HL-60/S4 (cell line): ENCODE measurements around the gene ADAMTS17.

Experiments
- in situ Hi-C: fragments of 300-500 bp; cut with MboI; formaldehyde crosslinking; loops from 2 replicates; pipeline ENCODE4 v1.14.3; 2022; ENCODE audit warnings: low sequenced_read_pairs

The ADAMTS17 gene

DNA sequence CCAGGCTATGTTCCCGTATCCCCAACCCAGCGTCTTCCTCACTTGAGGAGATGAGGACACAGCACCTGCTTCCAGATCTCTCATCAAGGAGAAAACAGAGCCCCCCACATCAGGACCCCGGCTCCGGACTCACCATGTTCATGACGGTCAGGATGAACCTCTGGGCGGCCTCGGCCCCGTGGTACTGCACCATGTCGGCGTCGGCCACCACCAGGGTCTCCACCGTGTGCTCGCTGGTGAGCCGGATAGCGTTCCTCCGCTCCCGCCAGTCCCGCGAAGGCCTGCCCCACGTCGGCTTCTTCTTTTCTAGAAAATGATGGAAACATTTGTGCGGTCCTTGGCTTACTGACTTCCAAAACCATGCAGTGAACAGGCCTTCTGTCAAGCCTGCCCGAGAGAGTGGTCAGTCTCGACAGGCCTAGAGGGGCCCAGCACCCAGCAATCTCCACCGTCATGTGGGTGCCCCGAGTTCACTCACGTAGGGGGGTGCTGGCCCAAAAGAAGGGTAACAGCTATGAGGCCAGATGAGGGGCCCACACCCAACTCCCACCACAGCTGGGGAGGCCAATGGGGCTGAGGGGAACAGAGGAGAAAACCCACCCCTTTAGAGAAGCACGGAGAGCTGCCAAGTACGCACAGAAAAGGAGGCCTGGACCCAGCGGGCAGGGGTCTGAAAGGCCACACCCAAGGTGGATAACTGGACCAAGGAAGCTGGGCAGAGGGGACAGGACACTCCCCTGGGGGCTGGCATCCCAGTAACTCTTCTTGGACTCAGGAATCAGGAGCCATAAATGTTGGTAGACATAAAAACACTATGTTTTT is 60.5 kb downstream of the ADAMTS17 start:
- in situ Hi-C loops = no loop called here

DNA sequence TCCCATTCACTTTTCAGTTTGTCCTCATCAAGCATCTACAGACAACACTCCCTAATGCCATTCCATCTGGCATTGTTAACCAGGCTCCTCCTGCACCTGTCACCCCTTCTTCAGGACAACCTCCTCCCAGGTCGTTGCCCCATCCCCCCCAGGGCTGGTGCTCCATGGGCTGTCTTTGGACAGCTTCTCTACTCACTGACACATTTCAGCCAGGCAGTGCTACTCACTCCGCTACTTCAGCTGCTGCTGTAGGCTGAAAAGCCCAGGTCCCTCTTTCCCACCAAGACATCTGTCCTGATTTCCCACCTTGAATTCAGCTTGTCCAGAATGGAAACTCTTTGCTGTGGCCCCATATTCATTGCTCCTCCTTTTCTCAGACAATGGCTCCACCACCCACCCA is 61.9 kb downstream of the ADAMTS17 start:
- in situ Hi-C loops = no loop called here

DNA sequence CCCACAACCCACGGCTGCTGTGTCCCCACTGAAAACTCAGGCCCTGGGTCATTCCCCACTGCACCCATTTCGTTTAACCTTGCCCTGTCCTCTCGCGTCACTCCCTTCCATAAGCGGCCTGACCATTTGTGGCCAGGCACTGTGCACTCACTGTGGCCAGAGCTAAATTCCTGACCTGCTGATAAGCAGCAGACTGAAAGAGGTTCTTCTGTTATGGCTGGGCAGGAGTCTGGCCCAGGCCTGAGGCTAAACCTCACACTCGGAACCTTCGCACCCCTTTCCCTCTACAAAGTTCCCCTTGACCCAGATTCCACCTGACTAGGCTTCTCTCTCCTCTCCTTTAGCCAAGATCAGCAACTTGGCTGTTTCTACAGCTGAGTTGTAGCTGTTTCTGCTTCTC is 62.3 kb downstream of the ADAMTS17 start:
- in situ Hi-C loops = no loop called here

DNA sequence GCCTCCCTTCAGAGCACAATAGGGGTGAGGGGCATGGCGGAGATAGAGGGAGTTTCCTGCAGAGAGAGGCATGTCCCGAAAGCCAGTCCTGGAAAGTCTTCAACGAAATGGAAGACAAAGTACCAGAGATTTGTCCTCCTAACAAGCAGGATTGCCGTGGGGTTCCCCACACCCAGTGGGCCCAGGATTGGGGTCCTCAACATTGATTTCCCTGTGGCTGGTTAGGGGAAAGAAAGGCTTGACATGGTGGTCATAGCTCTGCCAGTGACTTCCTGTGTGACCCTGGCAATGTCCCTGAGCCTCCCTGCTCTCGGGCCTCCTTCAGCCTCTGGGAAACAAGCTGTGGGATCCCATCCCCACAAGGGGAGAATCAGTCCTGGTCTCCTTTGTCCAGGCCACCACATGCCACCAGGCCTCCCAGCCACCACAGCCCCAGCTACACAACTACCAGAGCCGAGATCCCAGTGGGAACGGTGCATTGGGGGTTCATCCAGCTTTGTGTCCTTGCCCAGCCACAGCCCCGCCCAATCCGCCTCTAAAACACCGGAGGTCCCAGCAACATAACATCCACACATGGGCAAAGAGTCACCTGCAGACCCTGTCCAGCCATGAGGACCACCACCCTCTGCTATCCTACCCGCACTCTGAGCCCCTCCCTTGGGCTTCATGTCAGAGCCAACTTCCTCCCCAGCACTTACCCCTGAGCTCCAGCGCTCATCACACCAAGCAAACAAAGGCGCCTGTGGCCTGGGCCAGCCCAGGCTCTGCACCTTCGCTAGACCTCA is 63.0 kb downstream of the ADAMTS17 start:
- in situ Hi-C loops = no loop called here

DNA sequence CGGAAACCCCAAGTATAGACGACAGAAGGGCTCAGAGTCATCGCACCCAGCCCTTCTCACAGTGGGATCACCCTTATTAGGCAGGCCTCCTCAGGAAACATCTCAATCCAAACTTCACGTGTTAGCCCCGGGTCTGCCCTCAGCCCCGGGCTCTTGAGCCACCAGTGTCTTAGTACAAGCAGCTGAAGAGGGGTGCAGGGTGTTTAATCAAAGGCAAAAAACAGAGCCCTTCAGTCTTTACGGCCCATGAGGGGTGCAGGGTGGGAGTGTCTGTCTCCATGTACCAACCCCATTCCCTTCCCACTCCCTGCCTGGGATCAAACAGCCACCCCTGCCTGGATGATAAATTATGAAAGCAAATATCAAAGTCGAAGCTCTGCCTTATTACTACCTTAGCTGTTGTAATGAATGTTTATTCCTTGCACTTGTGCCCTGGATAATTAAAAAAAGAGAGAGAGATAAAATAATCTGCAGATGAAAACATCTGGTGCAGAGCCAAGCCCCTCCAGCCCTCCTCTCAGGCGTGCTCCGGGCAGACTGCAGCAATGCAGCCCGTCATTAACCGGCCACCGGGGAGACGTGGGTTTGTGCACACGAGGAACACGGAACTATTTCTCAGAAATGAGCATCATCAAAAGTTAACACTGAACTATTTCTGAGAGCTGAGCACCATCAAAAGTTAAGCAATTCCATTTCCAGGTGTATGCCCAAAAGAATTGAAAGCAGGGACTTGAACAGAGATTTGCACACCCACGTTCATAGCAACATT is 64.5 kb downstream of the ADAMTS17 start:
- in situ Hi-C loops = no loop called here

DNA sequence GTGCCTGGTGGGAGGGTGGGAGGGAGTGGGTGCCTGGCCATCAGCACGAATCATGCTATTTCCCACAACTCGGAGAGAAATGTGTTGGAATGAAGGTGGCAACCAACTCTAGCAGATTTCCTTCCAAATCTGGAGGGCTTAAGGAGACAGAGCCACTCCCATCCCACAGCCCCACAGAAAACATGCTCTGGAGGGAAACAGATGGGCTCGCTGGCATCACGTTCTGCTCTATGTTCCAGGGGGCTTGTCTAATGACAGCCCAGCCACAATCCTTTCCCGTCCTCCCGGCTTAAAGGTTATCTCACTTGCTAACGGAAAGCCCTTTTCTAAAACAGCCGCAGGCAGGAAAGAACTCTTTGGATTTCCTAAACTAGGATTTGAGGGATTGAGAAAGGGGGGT is 65.3 kb downstream of the ADAMTS17 start:
- in situ Hi-C loops = no loop called here

DNA sequence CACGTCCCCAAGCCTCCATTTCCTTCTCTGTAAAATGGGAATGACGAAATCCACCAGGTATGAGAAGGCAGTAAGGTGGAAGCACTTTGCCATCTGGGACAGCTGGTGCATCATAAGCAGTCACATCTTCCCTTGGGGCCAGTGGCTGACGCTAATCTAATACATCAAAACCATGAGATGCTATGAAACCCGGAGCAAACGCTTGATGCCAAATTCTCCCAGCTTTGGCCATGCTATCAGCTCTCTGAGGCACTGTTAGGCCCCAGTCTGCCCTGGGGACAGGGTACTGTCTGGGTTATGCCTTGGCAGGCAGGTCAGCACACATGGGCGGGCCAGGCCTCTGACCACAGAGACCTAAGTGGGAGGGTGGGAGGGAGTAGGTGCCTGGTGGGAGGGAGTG is 66.1 kb downstream of the ADAMTS17 start:
- in situ Hi-C loops = no loop called here

DNA sequence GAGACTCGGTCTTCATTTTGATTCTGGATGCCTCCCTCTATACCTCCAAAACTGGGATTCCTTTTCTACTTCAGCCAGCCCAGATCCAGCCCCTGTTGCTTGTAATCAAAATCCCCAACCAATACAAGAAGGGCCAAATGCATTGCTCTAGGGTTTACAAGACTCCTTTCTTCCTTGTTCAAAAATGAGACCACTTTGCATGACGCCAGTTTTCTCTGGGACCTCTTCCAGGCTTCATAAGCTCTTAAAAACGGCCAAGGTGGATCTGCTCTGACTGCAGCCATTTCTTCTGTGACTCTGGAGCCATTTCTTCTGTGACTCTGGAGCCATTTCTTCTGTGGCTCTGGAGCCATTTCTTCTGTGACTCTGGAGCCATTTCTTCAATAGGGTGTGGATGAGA is 71.9 kb downstream of the ADAMTS17 start:
- in situ Hi-C loops = no loop called here

DNA sequence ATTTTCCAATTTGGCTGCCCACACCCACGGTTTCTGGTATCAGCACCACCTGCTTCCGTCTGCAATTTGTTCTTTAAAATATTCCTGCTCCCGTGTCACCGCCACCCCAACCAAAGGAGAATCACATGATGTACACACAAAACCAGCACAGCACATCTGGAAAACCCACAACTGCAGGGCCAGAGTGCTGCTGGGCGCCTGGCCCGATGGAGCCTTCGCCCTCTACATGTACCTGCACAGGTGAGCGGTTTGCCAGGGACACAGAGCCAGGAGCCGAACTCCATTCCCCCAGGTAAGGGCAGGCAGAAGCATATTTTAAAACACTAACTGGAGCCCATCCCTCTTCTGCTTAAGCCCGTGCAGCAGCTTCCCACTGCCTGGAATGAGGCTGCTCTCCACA is 75.6 kb downstream of the ADAMTS17 start:
- in situ Hi-C loops = no loop called here

DNA sequence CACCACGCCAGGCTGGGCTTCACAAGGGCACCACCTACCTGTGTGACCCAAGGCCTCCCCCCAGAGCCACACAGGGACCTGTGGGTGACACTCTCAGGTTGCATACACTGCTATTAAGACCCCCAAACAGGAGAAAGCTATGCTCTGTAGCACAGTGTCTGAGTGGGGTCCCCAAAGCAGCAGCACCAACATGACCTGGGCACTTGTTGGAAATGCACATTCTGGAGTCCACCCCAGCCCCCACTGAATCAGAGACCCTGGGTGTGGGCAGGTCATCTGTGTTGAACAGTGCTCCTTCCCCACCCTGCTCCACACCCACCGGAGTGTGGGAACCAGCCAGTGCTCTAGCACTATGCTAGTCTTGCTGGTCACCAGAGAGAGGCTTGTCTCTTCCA is 76.1 kb downstream of the ADAMTS17 start:
- in situ Hi-C loops = no loop called here

DNA sequence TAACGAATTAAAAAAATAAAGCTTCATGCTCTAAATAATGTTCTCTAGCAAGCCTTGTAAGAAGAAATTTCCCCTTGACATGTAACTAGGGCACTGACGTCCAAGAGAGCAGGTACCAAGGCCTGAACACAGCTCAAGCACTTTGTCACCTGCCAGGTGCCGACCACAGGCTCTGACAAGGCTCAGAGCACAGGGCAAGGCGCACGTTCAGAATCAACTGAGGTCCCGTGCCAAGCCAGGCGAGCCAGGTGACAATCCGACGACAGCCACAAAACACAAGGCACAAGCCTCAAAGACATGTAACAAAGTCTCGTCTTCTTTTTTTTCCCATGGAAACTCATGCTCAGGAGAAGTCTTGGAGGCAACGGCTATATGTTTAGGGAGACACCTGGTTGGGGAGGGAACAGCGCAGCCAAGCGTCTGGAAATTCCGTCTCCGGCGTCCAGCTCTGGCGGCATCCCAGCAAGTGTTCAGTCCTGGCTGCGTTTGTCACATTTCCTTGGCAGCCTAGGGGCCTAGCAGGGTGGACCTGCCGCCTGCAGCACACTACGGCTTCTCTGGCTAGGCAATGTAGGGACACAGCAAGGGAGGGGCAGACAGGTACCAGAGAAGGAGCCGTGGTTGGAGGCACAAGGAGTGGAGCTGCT is 76.7 kb downstream of the ADAMTS17 start:
- in situ Hi-C loops = no loop called here

DNA sequence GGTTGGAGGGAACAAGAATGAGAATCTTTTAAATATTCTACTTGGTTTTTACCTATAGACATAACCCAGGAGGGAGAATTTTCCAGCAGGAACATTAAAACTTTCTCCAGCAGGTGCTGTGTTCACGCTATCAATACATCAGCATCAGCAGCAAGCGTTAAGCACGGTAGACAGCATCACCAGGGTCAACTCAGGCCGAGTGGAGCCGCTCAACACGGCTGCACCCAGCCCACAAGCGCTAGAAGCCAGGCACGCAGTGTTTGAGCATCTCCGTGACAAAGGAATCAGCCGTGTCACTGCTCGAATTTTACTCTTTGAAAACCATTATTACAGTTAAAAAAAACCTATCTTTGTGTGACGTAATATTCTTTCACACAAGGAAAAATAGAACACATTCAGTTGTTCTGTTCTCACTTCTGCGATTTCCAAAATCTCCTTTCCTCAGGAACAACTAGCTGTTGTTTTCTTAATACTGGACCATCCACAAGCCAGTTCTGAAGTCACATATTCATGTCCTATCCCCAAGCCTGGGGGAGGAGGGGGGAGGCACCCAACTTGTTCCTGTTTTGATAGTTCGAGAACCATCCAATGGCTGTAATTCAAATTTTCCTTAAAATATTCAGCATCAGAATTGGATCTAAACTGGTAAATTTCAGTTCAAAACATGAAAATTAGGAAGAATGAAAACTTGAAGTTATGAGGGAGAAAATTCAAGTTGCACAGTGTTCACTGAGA is 77.9 kb downstream of the ADAMTS17 start:
- in situ Hi-C loops = no loop called here

DNA sequence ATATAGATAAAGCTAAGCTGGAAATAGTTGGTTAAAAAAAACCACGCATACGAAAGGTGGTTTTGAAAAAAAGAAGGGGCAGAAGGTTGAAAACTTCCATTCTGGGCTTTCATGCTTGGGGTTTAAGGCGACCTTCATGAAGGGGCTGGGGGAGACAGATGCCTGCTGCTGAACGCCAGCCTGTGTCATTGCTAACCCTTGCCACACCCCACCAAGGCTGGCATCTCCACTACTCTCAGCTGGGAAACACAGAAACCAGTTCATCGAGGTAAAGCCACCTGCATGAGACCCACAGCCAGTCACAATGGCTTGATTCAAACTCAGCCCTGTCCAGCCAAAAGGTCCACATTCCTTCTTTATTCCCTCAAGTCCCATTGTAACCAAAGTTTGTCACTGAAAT is 78.7 kb downstream of the ADAMTS17 start:
- in situ Hi-C loops = no loop called here

DNA sequence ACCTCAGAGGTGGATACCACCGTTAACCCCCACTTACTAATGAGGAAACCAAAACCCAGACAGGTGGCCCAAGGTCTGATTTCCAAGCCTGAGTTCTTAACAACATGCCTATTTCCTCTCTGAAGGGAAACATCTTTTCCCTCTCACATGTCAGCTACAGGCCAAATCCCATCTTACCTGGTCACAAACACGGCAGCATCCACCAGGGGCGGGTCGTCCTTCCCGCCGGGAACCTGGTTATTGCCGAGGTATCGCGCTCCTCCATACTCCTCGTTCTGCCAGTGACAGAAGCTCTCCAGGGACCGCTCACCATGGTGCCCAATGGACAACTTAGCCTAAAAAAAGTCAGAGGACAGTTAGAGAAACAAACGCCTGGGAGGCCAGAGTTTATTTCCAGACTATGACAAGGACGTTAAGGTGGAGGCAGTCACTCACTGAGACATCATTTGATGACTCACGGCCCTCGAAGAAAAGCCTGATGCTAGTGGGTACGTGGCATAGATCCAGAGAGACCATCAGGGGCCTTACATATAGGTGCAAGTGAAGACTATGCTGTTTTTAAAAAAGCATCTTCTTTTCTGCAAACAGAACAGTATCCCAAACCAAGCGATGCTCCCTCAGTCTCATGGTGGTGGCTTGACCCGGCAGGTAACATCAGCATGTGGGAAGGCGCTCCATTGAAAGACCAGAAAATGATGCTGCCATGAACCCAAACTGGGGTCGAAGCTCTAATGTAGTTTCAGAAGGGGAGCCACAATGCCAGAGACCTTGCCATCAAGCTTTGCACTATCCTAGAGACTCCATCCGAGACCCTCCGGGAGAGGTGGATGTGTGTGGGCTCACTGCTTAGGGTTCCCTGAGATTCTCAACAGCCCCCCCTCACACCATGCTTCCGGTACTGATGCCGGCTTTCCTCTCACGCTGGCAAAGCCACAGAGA is 80.2 kb downstream of the ADAMTS17 start:
- in situ Hi-C loops = no loop called here

DNA sequence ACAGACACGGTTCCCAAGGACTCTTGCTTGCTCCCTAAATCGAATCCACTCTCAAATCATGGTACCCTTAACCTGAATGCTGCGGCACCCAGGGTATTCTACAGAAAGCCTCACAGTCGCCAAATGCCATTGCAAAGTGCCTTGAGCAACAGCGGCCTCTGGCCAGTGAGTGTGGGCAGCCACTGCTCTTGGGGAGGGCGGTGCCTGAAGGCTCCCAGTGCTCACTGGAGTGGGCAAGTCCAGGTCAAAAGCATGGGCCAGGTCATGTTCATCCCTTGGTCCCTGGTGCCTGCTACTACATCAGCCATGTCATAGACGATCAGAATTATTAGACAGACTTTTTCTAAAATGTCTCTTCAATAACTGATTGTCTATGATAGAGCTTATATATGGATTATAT is 82.5 kb downstream of the ADAMTS17 start:
- in situ Hi-C loops = no loop called here

DNA sequence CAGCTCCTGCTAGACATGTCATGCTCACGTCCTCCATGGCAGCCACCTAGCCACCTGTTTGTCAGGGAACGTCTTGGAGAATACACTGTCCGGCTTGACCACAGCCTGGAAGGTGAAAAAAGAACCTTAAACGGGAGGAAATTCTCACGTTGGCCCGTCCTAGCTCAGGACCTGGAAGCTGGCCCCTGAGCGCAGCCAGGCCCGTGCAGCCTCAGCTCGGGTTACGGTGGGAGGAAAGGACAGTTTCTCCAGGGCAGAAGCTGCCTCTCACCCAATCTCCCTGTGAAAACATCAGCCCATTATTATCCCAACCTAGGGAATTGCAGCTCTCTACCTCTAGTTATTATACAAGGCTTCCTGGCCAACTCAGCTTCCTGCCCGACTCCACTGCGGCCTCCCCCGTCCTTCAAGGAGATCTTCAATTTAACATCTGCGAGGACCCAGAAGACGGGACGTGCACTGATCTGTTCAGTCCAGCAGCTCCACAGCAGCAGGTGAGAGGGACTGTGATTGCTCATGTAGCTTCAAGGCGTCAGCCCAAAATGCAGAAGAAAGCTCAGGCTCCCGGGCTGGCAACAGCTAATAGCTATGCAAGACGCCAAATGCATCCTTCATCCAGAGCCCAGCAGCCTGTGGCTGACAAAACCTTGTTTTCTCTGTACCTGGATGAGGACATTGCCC is 84.7 kb downstream of the ADAMTS17 start:
- in situ Hi-C loops = no loop called here

DNA sequence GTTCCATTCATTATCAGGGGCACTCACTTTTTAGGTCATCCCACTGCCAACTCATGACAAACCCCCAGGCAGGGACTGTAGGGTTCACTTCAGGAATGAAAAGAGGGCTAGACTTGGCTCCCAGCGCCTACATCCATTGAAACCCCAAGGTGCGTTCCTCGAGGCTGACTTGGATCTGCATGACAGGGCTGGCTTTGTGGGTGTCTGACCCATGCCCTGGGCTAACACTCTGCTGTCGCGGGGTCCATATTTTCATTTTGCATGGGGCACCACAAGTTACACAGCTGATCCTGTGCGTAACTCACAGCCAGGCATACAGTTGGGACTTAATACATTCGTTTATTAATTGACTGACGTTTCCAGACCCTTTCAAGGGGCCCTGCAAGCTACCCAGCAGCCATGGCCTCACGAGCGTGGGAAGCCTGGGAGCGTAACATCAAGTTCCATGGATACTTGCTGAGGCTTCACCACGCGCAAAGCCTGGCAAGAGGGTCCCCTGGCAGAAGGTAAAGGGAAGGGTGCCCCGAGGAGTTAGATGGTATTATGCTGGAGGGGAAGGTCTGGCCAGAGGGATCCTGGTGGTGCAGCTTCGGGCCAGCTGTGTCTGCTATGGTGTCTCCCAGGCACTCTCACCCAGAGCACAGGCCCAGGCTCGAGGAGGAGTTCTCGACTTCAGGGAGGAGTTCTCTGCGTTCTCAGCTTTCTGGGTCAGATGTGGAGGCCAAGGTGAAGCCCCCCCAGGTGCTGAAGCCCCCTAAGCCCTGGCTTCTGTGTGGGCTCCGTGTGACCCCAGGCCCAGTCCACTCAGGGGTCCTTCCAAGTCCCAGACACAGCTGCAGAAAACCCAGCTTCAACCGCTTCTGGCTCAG is 85.4 kb downstream of the ADAMTS17 start:
- in situ Hi-C loops = no loop called here

DNA sequence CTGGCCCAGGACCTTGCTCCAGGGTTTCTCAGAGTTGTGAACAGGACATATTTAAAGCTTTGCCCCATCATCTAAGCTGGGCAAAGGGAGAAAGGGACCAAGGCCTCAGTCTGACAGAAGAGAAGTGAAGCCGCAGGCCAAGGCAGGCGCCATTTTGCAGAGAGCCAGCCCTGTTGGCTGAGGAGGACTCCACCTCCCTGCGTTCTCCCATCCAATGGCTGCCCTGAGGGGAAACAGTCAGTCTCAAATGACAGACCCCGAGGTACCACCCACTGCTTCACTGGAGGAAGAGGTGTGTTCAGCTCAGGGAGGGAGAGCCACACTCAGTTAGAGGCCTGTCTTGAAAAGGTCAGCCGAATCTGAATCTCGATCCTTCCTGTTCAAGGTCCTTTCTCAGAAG is 86.1 kb downstream of the ADAMTS17 start:
- in situ Hi-C loops = no loop called here
